GM19240 (cell line): Measurements from ENCODE around the gene PCDHB2.
"Not testable (repeated sequence)": the region's sequence is repeated elsewhere in the genome, so short reads cannot be mapped to it uniquely, and the experiment has no call there.

Experiments used
- DNase-seq: peaks from one replicate; pipeline ENCODE4 v3.0.0; 2011; ENCODE audit warnings: low spot score; ENCODE audit not compliant: insufficient read length

PCDHB2 gene

DNA sequence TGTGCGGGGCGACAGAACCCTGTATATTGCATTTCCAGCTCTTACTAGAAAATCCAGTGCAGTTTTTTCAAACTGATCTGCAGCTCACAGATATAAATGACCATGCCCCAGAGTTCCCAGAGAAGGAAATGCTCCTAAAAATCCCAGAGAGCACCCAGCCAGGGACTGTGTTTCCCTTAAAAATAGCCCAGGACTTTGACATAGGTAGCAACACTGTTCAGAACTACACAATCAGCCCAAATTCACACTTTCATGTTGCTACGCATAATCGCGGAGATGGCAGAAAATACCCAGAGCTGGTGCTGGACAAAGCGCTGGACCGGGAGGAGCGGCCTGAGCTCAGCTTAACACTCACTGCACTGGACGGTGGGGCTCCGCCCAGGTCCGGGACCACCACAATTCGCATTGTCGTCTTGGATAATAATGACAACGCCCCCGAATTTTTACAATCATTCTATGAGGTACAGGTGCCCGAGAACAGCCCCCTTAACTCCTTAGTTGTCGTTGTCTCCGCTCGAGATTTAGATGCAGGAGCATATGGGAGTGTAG, 41.4 kb downstream of the PCDHB2 start:
- DNase-seq = no peak

DNA sequence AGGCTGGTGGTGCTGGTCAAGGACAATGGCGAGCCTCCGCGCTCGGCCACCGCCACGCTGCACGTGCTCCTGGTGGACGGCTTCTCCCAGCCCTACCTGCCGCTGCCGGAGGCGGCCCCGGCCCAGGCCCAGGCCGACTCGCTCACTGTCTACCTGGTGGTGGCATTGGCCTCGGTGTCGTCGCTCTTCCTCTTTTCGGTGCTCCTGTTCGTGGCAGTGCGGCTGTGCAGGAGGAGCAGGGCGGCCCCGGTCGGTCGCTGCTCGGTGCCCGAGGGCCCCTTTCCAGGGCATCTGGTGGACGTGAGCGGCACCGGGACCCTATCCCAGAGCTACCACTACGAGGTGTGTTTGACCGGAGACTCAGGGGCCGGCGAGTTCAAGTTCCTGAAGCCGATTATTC, 42.9 kb downstream of the PCDHB2 start:
- DNase-seq = not testable (repeated sequence)
